CD4-positive, alpha-beta T cell treated with Interleukin-10 for 1 hour (primary cell): ENCODE results near the gene EIF5A.

ENCODE experiments used
- DNase-seq: peaks from one replicate; pipeline ENCODE4 v3.0.0-alpha.2; 2020

The EIF5A gene

DNA sequence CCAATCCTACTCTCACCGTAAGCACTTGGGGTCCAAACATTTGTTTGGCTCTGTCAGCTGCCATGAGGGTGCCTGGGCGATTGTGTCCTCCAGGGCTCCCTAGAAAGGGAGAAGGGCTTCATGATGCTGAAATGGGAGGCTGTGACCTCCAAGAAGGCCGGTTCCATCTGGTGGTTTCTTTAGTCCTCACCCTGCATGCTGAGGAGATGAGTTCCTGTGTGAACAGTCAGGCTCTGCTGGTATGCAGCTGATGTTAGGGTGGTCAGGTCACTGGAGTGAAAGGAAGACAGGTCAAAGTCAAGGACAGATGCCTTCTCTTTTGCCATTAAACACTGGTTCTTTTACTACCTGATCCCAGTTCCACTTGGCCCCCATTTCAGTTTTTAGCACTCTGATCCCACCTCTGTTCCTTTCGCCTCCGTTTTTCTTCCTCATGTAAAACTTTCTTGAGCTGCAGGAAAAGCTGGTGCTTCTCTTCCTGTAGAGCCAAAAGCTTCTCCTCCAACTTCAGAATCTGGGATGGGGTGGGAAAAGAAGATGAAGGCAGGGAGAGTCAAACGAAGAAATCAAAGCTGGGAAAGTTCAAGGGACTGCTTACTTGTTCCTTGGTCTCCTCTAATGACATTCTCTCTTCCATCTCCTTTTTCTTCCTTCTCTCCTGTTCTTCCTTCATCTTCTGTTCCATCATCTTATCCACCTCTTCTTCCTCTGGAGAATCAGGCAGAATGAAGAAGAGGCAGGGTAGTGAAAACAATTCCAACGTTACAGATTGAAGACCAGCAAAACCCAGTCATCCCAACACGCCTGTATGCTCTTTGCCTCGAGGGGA is 6.7 kb downstream of the EIF5A start:
- peak; percentile 26 for DNase-seq

GRCh38 chr17:7314719-7315569 is 7.5 kb downstream of the EIF5A start, which contains the start of gene GPS2:
GPS2 (minus strand) TSS chr17:7315360; CDS start chr17:7315052, 308 bp downstream.
- peak; percentile 94 for DNase-seq

GRCh38 chr17:7315570-7316235 is 8.3 kb downstream of the EIF5A start:
- no peak for DNase-seq

- no peak for DNase-seq
Measured at GRCh38 chr17:7317161-7317803, 9.9 kb downstream of the EIF5A start.

DNA sequence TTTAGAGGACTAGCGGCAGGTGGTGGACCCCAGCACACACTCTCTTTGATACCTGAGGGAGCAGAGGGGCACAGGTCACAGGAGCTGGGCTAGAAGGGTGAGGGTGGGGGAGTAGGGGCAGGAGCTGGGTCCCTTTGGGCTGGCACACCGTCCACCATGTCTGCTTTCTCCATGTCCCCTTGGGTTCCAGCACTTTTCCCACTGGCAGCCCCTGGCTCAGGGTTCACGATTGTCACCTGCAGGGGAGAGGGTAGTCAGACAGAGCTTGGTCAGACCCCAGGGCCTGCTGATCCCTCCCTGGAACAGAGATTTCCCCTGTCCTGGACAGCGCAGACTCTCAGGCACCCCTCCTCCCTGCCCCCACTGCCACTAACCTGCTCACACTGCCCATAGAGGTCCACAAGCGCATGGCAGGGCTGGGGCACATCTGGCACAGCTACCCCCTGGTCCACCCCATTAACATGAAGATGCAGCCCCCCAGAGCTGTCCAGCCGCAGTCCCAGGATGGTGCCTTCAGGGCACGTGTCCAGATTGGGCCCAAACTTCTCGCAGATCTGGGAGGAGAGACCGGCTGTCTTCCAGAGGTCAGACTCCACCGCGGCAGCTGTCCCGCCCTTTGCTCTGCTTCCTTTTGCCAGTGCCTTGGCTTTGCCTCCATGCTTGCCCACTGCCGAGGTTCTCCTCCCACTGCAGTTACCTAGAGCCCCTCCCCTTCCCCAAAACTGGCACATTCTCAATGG is 10.9 kb downstream of the EIF5A start:
- no peak for DNase-seq

GRCh38 chr17:7321466-7321865 is 14.0 kb downstream of the EIF5A start:
- DNase-seq, result no peak

DNA sequence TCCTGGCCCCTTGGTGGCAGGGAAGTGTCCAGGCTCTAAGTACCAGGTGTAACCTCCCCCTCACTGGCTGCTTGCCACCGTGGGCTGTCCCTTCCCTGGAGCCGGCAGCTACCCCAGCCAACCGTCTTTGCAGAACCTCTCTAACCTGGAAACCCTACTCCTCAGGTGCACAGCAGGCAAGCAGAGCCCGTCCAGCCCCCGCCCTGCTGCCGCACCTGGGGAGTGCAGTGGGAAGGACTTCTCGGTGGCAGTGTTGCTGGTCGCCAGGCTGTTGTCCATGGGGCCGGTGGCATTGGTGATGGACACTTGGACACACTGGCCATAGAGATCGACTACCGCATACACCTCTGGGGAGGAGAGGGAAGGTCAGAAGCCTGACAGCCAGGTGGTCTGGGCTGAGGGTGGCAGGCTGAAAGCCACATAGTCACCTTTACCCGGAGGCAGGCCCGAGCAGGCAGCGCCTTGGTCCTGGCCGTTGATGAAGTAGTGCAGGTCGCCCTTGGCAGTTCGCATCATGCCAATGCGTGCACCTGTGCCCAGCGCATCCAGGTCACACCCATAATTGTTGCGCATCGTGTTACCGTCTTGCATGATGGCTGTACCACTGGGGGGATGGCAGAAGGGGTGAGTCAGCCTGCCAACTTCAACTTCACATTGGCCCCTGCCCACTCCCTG is 15.2 kb downstream of the EIF5A start:
- DNase-seq, result no peak

- DNase-seq, result peak; percentile 71
Measured at GRCh38 chr17:7323731-7324437, 16.5 kb downstream of the EIF5A start.

- no peak for DNase-seq
Measured at GRCh38 chr17:7324438-7324779, 17.0 kb downstream of the EIF5A start.

- no peak for DNase-seq
Measured at GRCh38 chr17:7325031-7325528, 17.7 kb downstream of the EIF5A start.

DNA sequence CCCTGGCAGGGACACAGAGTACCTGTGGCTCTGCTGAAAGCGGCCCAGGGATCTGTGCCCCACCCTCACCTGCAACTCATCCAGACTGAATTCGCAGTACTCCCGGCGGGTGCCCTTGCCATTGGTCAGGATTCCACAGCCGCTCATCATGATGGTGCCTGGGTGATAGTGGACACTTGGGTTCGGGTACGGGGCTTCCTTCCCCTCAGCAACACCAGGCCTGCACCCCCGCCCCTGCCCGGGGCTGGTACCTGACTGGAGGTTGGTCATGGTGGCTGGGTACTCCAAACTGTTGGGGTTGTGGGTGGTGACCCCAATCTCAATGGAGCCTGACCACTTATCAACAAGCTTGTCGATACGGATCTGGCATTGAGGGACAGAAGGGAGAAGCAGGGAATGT is 18.8 kb downstream of the EIF5A start:
- DNase-seq, result no peak

- no peak for DNase-seq
Measured at GRCh38 chr17:7327056-7327455, 19.6 kb downstream of the EIF5A start.

DNA sequence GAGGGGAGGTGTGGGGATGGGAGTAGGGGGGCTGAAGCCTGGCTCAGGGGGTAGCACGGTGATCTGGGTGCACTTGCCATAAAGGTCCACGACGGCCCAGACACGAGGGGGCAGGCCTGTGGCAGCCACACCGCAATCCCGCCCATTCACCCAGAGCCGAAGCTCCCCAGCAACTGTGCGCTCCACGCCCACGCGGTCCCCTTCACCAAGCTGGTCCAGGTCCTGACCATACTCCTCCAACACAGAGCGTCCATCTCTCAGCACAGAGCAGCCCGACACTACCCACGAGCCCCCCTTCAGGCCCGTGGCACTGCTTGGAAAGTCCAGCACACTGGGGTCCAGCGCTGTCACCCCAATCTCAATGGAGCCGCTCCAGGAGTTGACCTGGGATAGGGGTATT is 20.1 kb downstream of the EIF5A start:
- no peak for DNase-seq

GRCh38 chr17:7328009-7328408 is 20.6 kb downstream of the EIF5A start:
- DNase-seq, result no peak

DNA sequence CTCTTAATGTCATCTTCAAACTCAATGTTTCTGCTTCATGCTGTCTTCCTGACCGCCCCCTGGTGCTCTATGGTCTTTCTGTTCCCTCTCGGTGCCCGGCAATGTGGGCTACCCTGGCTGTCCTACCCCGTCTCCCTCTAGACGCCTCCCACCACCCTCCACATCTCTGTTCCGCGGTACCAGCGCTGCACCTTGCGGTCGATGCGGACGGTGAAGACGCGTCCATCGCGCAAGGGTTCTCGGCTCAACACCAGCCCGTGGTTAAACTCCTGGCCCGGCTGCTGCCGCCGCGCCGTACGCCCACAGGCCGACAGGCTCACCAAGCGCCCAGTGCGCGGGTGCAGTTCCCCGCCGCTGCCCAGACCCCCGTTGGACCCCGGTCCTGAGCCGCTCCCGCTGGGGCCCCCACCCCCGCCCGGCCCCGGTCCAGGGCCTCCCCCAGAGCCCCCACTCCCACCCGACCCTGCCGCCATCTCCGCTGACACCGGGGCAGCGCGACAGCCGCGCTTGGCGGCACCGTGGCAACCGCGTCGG is 21.5 kb downstream of the EIF5A start, which contains the start of gene NEURL4:
Gene NEURL4 (minus strand): TSS at position 496 of the 534 bp plus-strand sequence. CDS start 23 bp downstream, at position 473.
- DNase-seq, result peak; percentile 39

DNA sequence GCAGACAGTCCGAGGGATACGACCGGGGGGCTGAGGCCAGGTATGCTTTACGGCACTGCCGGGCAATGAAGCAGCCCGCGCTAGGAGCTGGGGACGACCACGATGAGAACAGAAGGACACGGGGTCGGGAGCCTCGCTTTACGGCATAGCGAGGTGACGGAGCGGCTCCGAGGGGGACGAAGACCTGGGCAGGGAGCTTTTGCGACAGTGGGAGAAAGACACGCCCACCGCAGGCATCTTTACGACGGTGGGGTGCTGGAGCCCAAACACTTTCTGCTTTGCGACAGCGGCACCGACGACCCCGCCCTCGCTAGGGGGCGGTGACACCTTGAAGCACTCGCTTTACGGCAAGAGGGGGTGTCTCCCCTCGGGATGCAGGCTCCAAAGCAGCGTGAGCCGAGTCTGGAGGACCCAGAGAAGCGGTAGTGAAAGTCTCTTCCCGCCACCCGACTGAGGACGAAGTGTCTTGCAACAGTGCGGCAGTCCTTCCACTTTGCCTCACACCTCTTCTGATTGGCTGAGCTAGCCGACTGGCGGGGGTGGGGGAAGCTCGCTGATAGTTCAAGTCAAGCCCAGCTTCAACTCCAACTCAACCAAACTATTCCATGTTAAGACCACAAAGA is 22.1 kb downstream of the EIF5A start:
- peak; percentile 98 for DNase-seq

DNA sequence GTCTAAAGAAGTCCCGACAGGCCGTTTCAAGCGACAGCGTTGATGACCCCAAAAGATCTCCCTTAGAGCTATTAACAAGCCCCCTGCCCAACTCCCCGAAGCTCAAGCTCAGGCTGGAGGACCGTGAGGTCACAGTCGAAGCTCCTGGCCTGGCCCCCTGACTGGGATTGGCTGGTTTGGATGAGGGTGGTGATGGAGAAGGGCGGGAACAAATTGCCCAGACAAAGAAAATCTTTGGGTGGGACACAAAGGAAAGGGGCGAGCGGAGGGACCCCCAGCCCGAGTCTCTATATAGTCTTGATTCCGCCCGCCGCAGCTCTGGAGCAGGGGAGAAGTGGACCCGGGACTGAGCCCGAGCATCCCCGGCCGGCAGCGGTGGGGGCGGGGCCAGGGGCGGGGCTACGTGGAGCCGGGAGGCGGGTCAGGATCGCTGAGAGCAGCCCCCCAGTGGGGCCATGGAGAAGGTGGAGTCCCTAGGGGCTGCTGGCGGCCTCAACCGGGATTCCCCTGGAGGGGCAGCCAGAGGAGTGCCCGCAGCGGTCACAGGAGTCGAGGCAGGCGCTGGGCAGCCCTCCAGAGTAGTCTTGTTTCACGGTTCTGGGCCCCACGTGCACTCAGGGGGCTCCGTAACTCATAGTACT is 22.7 kb downstream of the EIF5A start:
- DNase-seq, result peak; percentile 85

- DNase-seq, result no peak
Measured at GRCh38 chr17:7330638-7331015, 23.2 kb downstream of the EIF5A start.

GRCh38 chr17:7332111-7332510 is 24.7 kb downstream of the EIF5A start:
- DNase-seq, result no peak
